ENCODE data around the gene KLHDC8B. TPM values are rescaled to one million over a fixed set of nuclear protein-coding genes. Genes with fewer than 3 reads are reported as not detected.
A peak's percentile ranks its signal among the peaks of the same experiment; 100 is the strongest.

Gene KLHDC8B
- total and polyA plus RNA-seq, 7 donors = 24.7 to 84.5 (median 28.3) TPM

DNA sequence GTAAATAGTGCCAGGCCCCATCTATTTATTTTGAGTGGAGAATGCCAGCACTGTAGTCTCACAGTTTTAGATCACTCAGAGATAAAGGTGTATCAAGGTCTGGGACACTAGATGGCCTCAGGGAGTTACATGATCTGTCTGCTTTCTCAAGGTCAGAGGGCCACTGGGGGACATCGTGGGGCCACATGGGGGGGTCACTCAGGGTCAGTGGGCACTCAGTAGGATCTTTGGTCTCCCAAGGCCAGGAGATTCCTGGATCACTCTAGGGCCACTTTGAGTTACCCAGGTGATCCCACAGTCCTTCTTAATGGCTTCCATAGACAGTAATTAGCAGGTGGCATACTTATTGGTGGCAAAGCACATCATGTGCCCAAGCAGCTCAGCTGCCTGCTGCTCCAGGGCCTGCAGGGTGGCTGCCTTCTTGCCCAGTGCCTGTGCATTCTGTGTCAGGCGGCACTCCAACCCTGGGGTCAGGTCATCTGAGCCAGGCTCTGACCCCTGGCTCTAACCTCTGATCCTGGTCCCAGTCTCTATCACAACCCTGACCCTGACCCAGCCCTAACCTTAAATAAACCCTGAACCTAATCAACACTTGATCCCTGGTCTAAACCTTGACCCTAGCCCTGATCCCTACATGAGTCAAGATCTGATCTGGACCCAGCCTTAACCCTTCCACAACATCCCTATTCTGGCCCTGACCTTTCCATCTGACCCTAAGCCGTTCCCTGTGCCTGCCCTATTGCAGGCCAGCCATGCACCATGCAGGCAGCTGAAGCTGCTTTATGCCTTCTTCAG is 36.7 kb upstream of the KLHDC8B start:
- no peak for DNase-seq
- intact Hi-C loops (cut with DNase I) = no loop called here
- WGBS, 3 donors = 51 to 61% (median 59%) methylated on average over 3 of the region's 3 CpGs
- Histone ChIP-seq H3K36me3 (ENCODE audit: insufficient read depth in 1 of 2, low read depth in 1 of 2) (peaks cover 0 to 16% of the 10 kb centered on the region in 2 donors), H3K27ac (peak overlapping the region; percentile 76), H3K4me1 (peaks cover 18% of the 10 kb centered on the region), H3K27me3 (ENCODE audit: insufficient read depth in 3 of 3, low read length in 2 of 3) (peaks cover 0 to 2% (median 0%) of the 10 kb centered on the region in 3 donors), H3K9me3 (no peaks in the 10 kb centered on the region), H3K4me3 (no peak overlapping the region)
- ATAC-seq = no peak
- TF ChIP-seq, protein P1, sequence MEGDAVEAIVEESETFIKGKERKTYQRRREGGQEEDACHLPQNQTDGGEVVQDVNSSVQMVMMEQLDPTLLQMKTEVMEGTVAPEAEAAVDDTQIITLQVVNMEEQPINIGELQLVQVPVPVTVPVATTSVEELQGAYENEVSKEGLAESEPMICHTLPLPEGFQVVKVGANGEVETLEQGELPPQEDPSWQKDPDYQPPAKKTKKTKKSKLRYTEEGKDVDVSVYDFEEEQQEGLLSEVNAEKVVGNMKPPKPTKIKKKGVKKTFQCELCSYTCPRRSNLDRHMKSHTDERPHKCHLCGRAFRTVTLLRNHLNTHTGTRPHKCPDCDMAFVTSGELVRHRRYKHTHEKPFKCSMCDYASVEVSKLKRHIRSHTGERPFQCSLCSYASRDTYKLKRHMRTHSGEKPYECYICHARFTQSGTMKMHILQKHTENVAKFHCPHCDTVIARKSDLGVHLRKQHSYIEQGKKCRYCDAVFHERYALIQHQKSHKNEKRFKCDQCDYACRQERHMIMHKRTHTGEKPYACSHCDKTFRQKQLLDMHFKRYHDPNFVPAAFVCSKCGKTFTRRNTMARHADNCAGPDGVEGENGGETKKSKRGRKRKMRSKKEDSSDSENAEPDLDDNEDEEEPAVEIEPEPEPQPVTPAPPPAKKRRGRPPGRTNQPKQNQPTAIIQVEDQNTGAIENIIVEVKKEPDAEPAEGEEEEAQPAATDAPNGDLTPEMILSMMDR (IDR thresholded peaks at IDR 0.05) = no peak

DNA sequence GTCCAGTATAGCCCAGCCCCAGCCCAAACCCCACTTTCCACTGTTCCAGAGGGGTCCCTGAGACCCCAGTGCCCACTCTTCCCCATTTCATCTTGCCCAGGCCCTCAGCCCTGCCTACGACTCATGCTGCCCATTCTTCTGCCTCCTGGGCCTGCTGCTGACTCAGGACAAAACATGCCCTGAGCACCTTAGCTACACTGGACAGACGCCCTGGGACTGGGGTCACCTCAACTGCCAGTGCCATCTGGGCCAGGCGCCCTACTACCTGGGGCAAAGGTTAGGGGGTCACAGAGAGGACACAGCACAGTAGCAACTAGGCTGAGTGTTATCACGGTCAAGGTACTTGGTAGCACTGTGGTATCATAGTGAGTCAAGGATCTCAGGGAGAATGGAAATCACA is 35.9 kb upstream of the KLHDC8B start:
- H3K9me3 ChIP-seq = no peaks in the 10 kb centered on the region
- peaks cover 0 to 2% (median 0%) of the 10 kb centered on the region in 3 donors for H3K27me3 ChIP-seq (ENCODE audit: insufficient read depth in 3 of 3, low read length in 2 of 3)
- peaks cover 0 to 8% of the 10 kb centered on the region in 2 donors for H3K36me3 ChIP-seq (ENCODE audit: insufficient read depth in 1 of 2, low read depth in 1 of 2)
- TF ChIP-seq, protein P1 (IDR thresholded peaks at IDR 0.05) = no peak
- DNase-seq (no peak), ATAC-seq (no peak)
- peaks cover 17% of the 10 kb centered on the region for H3K4me1 ChIP-seq
- no peak overlapping the region for H3K4me3 ChIP-seq
- 88 to 89% (median 88%) methylated on average over 4 of the region's 4 CpGs for WGBS, 3 donors
- intact Hi-C loops (cut with DNase I) = no loop called here
- H3K27ac ChIP-seq = no peak overlapping the region

DNA sequence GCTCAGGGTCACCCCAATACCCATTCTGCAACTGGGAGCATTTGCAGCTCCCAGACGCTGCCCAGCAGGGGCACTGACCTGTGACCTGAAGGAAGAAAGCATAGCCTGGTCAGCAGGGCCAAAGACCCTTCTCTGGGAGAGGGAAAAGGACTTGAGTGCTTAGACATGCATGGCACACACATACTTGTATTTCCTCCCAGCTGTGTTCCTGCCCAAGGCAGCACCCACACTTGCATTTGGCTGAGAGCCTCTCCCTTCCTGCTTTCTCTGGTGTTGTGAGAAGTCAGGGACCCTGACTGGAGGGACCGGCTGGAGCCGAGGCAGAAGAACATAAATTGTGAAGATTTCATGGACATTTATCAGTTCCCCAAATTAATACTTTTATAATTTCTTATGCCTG is 31.3 kb upstream of the KLHDC8B start:
- no peak for DNase-seq
- Histone ChIP-seq H3K9me3 (no peaks in the 10 kb centered on the region), H3K36me3 (ENCODE audit: insufficient read depth in 1 of 2, low read depth in 1 of 2) (no peaks in the 10 kb centered on the region), H3K4me1 (no peaks in the 10 kb centered on the region), H3K4me3 (no peak overlapping the region), H3K27ac (no peak overlapping the region), H3K27me3 (ENCODE audit: insufficient read depth in 3 of 3, low read length in 2 of 3) (peaks cover 0 to 2% (median 0%) of the 10 kb centered on the region in 3 donors)
- TF ChIP-seq, protein P1 (IDR thresholded peaks at IDR 0.05) = no peak
- ATAC-seq = no peak
- intact Hi-C loops (cut with DNase I) = no loop called here
- 52 to 64% (median 64%) methylated on average over 3 of the region's 3 CpGs for WGBS, 3 donors

DNA sequence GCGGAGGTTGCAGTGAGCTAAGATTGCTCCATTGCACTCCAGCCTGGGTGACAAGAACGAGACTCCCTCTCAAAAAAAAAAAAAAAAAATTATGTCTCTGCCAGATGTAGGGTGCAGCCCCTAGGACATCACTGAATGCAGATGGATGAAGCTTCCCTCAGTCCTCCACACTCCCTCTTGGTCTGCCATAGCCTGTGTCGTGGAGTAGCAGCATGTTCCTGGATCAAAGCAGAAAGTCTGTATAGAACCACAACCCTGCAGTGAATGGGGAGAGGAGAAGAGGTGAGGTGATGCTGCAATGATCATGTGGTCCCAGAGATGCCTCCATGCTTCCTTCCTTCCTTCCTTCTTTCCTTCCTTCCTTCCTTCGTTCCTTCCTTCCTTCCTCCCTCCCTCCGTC is 23.2 kb upstream of the KLHDC8B start:
- Histone ChIP-seq H3K27me3 (ENCODE audit: insufficient read depth in 3 of 3, low read length in 2 of 3) (no peaks in the 10 kb centered on the region), H3K9me3 (no peaks in the 10 kb centered on the region), H3K4me1 (no peaks in the 10 kb centered on the region), H3K36me3 (ENCODE audit: insufficient read depth in 1 of 2, low read depth in 1 of 2) (no peaks in the 10 kb centered on the region), H3K27ac (no peak overlapping the region), H3K4me3 (no peak overlapping the region)
- TF ChIP-seq, protein P1 (IDR thresholded peaks at IDR 0.05) = no peak
- 65 to 70% (median 67%) methylated on average over 5 of the region's 5 CpGs for WGBS, 3 donors
- no peak for DNase-seq
- intact Hi-C loops (cut with DNase I) = no loop called here
- ATAC-seq = no peak
